ENCODE results near the gene NR5A2.

DNA sequence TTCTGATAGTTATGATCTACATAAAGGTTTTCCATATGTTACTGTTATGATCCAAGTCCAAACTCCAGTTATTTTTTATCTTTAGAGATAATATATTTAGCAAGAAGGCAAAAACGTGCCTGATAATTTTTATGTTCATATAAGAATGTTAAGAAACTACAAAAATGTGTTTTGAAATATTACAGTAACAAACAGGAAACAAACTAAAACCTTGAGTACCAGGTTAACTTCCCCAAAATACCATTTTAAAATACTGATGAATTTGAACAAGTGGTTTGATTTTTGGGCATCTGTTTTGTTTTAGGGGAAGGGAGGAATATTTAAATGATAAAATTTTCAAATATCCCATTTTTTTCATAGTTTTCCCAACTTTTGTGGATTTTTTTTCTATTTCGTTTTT lies 124.8 kb downstream of the NR5A2 start:
- TF ChIP-seq TEAD4 (CRISPR knock-in tag; IDR thresholded peaks at IDR 0.05) (no peak), IRF2 (CRISPR knock-in tag; IDR thresholded peaks at IDR 0.05; ENCODE audit: borderline replicate concordance, low read depth) (no peak), CREM (CRISPR knock-in tag; IDR thresholded peaks at IDR 0.05) (no peak), CBFB (CRISPR knock-in tag; IDR thresholded peaks at IDR 0.05; ENCODE audit: low read depth) (no peak), TEAD1 (CRISPR knock-in tag; IDR thresholded peaks at IDR 0.05) (no peak), SMAD3 (CRISPR knock-in tag; IDR thresholded peaks at IDR 0.05; ENCODE audit: borderline replicate concordance) (no peak), FOXJ3 (CRISPR knock-in tag; IDR thresholded peaks at IDR 0.05; ENCODE audit: borderline replicate concordance) (no peak), NFE2L1 (CRISPR knock-in tag; IDR thresholded peaks at IDR 0.05) (no peak), SP1 (CRISPR knock-in tag; conservative IDR thresholded peaks at IDR 0.05) (no peak), MXD4 (CRISPR knock-in tag; IDR thresholded peaks at IDR 0.05; ENCODE audit: borderline replicate concordance) (no peak)
- TF ChIP-seq, protein P1, sequence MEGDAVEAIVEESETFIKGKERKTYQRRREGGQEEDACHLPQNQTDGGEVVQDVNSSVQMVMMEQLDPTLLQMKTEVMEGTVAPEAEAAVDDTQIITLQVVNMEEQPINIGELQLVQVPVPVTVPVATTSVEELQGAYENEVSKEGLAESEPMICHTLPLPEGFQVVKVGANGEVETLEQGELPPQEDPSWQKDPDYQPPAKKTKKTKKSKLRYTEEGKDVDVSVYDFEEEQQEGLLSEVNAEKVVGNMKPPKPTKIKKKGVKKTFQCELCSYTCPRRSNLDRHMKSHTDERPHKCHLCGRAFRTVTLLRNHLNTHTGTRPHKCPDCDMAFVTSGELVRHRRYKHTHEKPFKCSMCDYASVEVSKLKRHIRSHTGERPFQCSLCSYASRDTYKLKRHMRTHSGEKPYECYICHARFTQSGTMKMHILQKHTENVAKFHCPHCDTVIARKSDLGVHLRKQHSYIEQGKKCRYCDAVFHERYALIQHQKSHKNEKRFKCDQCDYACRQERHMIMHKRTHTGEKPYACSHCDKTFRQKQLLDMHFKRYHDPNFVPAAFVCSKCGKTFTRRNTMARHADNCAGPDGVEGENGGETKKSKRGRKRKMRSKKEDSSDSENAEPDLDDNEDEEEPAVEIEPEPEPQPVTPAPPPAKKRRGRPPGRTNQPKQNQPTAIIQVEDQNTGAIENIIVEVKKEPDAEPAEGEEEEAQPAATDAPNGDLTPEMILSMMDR (IDR thresholded peaks at IDR 0.05) = no peak
- TF ChIP-seq, protein P2, sequence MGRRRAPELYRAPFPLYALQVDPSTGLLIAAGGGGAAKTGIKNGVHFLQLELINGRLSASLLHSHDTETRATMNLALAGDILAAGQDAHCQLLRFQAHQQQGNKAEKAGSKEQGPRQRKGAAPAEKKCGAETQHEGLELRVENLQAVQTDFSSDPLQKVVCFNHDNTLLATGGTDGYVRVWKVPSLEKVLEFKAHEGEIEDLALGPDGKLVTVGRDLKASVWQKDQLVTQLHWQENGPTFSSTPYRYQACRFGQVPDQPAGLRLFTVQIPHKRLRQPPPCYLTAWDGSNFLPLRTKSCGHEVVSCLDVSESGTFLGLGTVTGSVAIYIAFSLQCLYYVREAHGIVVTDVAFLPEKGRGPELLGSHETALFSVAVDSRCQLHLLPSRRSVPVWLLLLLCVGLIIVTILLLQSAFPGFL (CRISPR knock-in tag; IDR thresholded peaks at IDR 0.05; ENCODE audit: borderline replicate concordance) = no peak
- TF ChIP-seq, protein P3, sequence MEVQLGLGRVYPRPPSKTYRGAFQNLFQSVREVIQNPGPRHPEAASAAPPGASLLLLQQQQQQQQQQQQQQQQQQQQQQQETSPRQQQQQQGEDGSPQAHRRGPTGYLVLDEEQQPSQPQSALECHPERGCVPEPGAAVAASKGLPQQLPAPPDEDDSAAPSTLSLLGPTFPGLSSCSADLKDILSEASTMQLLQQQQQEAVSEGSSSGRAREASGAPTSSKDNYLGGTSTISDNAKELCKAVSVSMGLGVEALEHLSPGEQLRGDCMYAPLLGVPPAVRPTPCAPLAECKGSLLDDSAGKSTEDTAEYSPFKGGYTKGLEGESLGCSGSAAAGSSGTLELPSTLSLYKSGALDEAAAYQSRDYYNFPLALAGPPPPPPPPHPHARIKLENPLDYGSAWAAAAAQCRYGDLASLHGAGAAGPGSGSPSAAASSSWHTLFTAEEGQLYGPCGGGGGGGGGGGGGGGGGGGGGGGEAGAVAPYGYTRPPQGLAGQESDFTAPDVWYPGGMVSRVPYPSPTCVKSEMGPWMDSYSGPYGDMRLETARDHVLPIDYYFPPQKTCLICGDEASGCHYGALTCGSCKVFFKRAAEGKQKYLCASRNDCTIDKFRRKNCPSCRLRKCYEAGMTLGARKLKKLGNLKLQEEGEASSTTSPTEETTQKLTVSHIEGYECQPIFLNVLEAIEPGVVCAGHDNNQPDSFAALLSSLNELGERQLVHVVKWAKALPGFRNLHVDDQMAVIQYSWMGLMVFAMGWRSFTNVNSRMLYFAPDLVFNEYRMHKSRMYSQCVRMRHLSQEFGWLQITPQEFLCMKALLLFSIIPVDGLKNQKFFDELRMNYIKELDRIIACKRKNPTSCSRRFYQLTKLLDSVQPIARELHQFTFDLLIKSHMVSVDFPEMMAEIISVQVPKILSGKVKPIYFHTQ (CRISPR knock-in tag; IDR thresholded peaks at IDR 0.05) = no peak
- TF ChIP-seq, protein P4, sequence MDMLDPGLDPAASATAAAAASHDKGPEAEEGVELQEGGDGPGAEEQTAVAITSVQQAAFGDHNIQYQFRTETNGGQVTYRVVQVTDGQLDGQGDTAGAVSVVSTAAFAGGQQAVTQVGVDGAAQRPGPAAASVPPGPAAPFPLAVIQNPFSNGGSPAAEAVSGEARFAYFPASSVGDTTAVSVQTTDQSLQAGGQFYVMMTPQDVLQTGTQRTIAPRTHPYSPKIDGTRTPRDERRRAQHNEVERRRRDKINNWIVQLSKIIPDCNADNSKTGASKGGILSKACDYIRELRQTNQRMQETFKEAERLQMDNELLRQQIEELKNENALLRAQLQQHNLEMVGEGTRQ (CRISPR knock-in tag; IDR thresholded peaks at IDR 0.05) = no peak
